LNCAP (cell line): ENCODE results near the gene OR10AD1.
A peak's percentile ranks its signal among the peaks of the same experiment; 100 is the strongest.

Source experiments
- TF ChIP-seq, protein P1 (sequence below): fragments of 450-650 bp; IDR thresholded peaks from 2 replicates; pipeline ENCODE4 v1.5.1; 2017; ENCODE audit warnings: mild to moderate bottlenecking

Gene OR10AD1

GRCh38 chr12:48179466-48179865 lies 23.6 kb downstream of the OR10AD1 start:
- TF ChIP-seq, protein P1, sequence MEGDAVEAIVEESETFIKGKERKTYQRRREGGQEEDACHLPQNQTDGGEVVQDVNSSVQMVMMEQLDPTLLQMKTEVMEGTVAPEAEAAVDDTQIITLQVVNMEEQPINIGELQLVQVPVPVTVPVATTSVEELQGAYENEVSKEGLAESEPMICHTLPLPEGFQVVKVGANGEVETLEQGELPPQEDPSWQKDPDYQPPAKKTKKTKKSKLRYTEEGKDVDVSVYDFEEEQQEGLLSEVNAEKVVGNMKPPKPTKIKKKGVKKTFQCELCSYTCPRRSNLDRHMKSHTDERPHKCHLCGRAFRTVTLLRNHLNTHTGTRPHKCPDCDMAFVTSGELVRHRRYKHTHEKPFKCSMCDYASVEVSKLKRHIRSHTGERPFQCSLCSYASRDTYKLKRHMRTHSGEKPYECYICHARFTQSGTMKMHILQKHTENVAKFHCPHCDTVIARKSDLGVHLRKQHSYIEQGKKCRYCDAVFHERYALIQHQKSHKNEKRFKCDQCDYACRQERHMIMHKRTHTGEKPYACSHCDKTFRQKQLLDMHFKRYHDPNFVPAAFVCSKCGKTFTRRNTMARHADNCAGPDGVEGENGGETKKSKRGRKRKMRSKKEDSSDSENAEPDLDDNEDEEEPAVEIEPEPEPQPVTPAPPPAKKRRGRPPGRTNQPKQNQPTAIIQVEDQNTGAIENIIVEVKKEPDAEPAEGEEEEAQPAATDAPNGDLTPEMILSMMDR = no peak

DNA sequence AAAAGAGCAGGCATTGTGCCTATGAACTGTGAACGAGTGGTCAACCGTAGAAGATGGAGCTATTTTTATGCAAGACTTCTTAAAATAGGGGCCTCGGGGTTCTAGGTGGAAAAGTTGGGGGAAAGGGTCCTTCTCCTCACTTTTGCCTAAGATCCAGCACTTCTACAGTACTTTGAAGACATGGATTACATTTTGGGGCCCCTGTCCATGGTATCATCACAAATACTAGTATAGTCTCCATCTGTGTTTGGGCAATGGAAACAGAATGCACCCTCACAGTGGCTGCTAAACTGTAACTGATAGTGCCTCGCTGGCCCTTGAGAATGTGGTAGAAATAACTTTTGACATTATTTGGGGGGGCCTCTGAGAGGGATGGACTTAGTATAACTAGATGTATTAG lies 25.1 kb downstream of the OR10AD1 start:
- TF ChIP-seq, protein P1 = no peak

GRCh38 chr12:48176417-48176751 lies 26.7 kb downstream of the OR10AD1 start:
- TF ChIP-seq, protein P1 = no peak

DNA sequence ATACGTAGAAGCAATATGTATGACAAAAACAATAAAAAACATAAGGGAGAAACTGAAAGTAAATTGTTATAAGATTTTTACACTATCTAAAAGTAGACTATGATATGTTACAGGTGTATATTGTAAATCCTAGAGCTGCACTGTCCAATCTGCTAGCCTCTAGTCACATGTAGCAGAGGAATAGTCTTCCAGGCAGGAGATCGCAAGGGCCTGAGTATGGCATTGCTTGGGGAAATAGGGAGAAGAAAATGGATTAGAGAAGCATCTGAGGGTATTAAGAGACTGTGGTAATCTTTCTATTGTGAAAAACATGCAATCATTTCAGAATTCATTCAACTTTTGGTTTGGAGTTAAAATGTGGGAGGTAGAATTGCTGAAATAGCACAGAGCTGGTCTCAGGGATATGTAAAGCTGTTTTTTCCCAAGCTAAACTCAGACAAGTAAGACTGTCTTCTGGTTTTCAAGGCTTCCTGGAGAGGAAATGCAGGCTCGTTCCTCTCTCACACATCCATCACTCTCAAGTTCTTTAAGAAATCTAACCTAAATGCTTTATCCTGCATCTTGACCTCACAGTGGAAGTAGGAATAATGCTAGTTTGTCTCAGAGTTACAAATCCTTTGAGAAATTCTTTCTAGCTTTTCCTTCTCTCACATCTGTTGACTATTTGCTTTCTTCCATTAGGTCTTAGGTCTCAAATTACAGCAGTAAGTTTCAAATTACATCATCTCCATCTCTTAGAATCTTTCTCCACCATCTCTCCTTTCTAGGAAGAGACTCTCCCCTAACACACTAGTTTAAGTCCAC lies 27.3 kb downstream of the OR10AD1 start:
- TF ChIP-seq, protein P1 = no peak

DNA sequence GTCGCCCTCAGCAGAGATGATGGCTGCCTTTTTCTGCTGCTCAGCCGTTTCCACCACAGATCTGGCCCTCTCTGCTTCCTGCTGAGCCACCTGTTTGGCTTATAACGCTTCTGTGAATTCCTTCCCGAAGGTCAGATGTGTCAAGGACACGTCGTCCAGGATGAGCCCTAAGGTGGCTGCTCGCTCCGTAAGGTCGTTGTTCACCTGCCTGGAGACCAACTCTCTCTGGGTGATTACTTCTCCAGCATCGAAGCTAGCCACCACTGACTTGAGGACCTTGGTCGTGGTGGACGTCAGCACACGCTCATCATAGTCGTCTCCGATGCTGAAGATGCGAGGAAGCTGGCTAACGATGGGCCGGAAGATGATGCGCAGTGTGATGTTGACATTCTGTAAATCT lies 34.1 kb downstream of the OR10AD1 start:
- TF ChIP-seq, protein P1 = no peak

DNA sequence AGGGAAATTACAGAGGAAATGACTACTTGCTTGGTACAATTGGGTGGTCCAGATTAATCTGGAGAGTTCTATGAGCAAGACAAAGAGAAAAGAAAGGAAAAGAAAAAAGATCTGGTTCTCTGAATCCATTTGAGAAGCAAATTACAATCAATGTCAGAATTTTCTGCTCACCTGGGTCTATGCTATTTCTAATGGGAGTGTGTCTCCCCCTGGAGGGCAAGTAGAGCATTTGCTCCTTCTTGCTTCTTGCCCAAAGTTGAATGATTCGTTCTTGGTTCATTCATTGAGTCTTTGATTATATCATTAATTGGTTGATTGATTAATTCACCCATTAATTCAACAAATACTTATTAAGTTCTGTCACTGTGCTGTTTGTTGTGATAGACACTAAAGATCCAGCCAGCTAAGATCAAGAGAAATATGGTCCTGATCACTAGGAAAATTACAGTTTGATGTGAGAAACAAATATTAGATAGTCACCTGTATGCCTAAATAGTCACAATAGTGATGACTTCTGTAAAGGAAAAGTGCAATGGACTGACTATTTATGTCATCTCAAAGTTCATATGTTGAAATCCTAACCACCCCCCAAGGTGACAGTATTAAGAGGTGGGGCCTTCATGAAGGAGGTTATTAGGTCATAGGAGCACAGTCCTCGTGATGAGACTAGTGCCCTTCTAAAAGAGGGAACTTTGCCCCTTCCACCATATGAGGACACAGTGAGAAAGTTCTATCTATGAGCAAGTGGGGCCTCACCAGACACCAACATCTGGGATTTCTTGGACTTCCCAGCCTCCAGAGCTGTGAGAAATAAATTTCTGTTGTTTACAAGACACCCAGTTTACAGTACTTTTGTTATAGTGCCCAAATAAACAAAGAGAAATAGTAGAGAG lies 37.8 kb downstream of the OR10AD1 start:
- TF ChIP-seq, protein P1 = peak; percentile 95

- TF ChIP-seq, protein P1 = no peak
Measured at GRCh38 chr12:48164451-48164850, 38.6 kb downstream of the OR10AD1 start.
